Muscle of back (tissue), 11 donors: Measurements from ENCODE around the gene CARS1. TPM values are rescaled to one million over a fixed set of nuclear protein-coding genes. Genes with fewer than 3 reads are reported as not detected.

Source experiments
- DNase-seq, 3 donors: peaks; one replicate each; pipeline versions ENCODE4 v3.0.0 to v3.0.0-alpha.2; 2013
- polyA plus RNA-seq, 10 donors: library from polyadenylated mRNA; unstranded; fragments of 120-200 nt; gene quantifications; one replicate each; pipeline ENCODE4 v1.2.1, GENCODE V29; 2013; ENCODE audit not compliant: insufficient read length in 10 of 10

CARS1 gene
- polyA plus RNA-seq, 10 donors, result 20.0 to 25.9 (median 21.3) TPM

- no peak for DNase-seq
Observed at GRCh38 chr11:3010004-3010403, 47.2 kb downstream of the CARS1 start.

- no peak for DNase-seq
Observed at GRCh38 chr11:3009481-3009880, 47.7 kb downstream of the CARS1 start.

- DNase-seq, result no peak
Observed at GRCh38 chr11:3008746-3009336, 48.4 kb downstream of the CARS1 start.

GRCh38 chr11:3007404-3008010, 49.7 kb downstream of the CARS1 start:
- no peak for DNase-seq

- no peak for DNase-seq
Observed at GRCh38 chr11:3006505-3007260, 50.5 kb downstream of the CARS1 start.

- DNase-seq, result no peak
Observed at GRCh38 chr11:3004481-3004880, 52.7 kb downstream of the CARS1 start.

- DNase-seq, result no peak
Observed at GRCh38 chr11:3003396-3004231, 53.6 kb downstream of the CARS1 start.

- no peak for DNase-seq
Observed at GRCh38 chr11:3002871-3003270, 54.4 kb downstream of the CARS1 start.

GRCh38 chr11:3002351-3002861, 54.8 kb downstream of the CARS1 start:
- DNase-seq, result no peak

GRCh38 chr11:3001496-3001895, 55.7 kb downstream of the CARS1 start:
- no peak for DNase-seq

- peak; percentile 29 to 54 (median 42) for DNase-seq
Observed at GRCh38 chr11:3000032-3000961, 56.9 kb downstream of the CARS1 start.

- DNase-seq, result no peak
Observed at GRCh38 chr11:2999464-2999998, 57.7 kb downstream of the CARS1 start.

- DNase-seq, result no peak
Observed at GRCh38 chr11:2998073-2998850, 59.0 kb downstream of the CARS1 start.

GRCh38 chr11:2997406-2997805, 59.8 kb downstream of the CARS1 start:
- no peak for DNase-seq

GRCh38 chr11:2996976-2997375, 60.2 kb downstream of the CARS1 start:
- DNase-seq, result no peak

- DNase-seq, result no peak
Observed at GRCh38 chr11:2995893-2996554, 61.2 kb downstream of the CARS1 start.

- no peak for DNase-seq
Observed at GRCh38 chr11:2995031-2995561, 62.1 kb downstream of the CARS1 start.

- no peak for DNase-seq
Observed at GRCh38 chr11:2994336-2994730, 62.9 kb downstream of the CARS1 start.

GRCh38 chr11:2992997-2993325, 64.3 kb downstream of the CARS1 start:
- DNase-seq, result no peak
